Measurements from ENCODE around the gene CAPS.
"Not testable (repeated sequence)": the region's sequence is repeated elsewhere in the genome, so short reads cannot be mapped to it uniquely, and the experiment has no call there.

Gene CAPS

GRCh38 chr19:5958851-5959122 lies 44.7 kb downstream of the CAPS start:
- H3K9me2 ChIP-seq (replicated peaks; ENCODE audit: insufficient read depth, low read length): no peaks in the 10 kb centered on the region
- H3K79me2 ChIP-seq (ENCODE audit: insufficient read depth, low read length): peaks cover 100% of the 10 kb centered on the region
- no peak overlapping the region for H3K27ac ChIP-seq (ENCODE audit: low read depth, low read length)
- no peaks in the 10 kb centered on the region for H3K9me3 ChIP-seq (ENCODE audit: insufficient read depth, low read length)
- peaks cover under 1% of the 10 kb centered on the region; the same call in 1 of the 2 replicates for H3F3A ChIP-seq (ENCODE audit: insufficient read depth)
- H3K4me3 ChIP-seq (ENCODE audit: insufficient read depth, low read length, poor library complexity, severe bottlenecking): no peak overlapping the region
- no peaks in the 10 kb centered on the region for H3K27me3 ChIP-seq (ENCODE audit: low read length)
- no peaks in the 10 kb centered on the region for H3K36me3 ChIP-seq (ENCODE audit: low read length)
- peaks cover 19% of the 10 kb centered on the region for H4K20me1 ChIP-seq (ENCODE audit: low read depth, low read length)
- no peak overlapping the region for H3K9ac ChIP-seq (ENCODE audit: low read length)
- TF ChIP-seq EZH2phosphoT487 (conservative IDR thresholded peaks at IDR 0.05; ENCODE audit: low read length): no peak
- TF ChIP-seq CTCF (IDR thresholded peaks at IDR 0.05; ENCODE audit: insufficient read depth, low read length, poor library complexity, severe bottlenecking): no peak
- no peak overlapping the region for H3K4me2 ChIP-seq (ENCODE audit: low read depth, low read length, poor library complexity, severe bottlenecking)
- no peak overlapping the region for H2AFZ ChIP-seq (ENCODE audit: low read depth, low read length, severe bottlenecking)

- no peak overlapping the region for H3K27ac ChIP-seq (ENCODE audit: low read depth, low read length)
- H3K27me3 ChIP-seq (ENCODE audit: low read length): no peaks in the 10 kb centered on the region
- H4K20me1 ChIP-seq (ENCODE audit: low read depth, low read length): peaks cover 19% of the 10 kb centered on the region
- H3K36me3 ChIP-seq (ENCODE audit: low read length): no peaks in the 10 kb centered on the region
- H2AFZ ChIP-seq (ENCODE audit: low read depth, low read length, severe bottlenecking): no peak overlapping the region
- no peaks in the 10 kb centered on the region for H3K9me3 ChIP-seq (ENCODE audit: insufficient read depth, low read length)
- no peak overlapping the region for H3K4me2 ChIP-seq (ENCODE audit: low read depth, low read length, poor library complexity, severe bottlenecking)
- H3K9me2 ChIP-seq (replicated peaks; ENCODE audit: insufficient read depth, low read length): no peaks in the 10 kb centered on the region
- TF ChIP-seq EZH2phosphoT487 (conservative IDR thresholded peaks at IDR 0.05; ENCODE audit: low read length): no peak
- no peak for TF ChIP-seq CTCF (IDR thresholded peaks at IDR 0.05; ENCODE audit: insufficient read depth, low read length, poor library complexity, severe bottlenecking)
- peaks cover 100% of the 10 kb centered on the region for H3K79me2 ChIP-seq (ENCODE audit: insufficient read depth, low read length)
- no peak overlapping the region for H3K9ac ChIP-seq (ENCODE audit: low read length)
- H3F3A ChIP-seq (ENCODE audit: insufficient read depth): no peaks in the 10 kb centered on the region
- H3K4me3 ChIP-seq (ENCODE audit: insufficient read depth, low read length, poor library complexity, severe bottlenecking): no peak overlapping the region
Measured at GRCh38 chr19:5959260-5960004, 45.4 kb downstream of the CAPS start.

- H4K20me1 ChIP-seq (ENCODE audit: low read depth, low read length): peaks cover 16% of the 10 kb centered on the region
- no peaks in the 10 kb centered on the region for H3K9me3 ChIP-seq (ENCODE audit: insufficient read depth, low read length)
- TF ChIP-seq EZH2phosphoT487 (conservative IDR thresholded peaks at IDR 0.05; ENCODE audit: low read length) (no peak), CTCF (IDR thresholded peaks at IDR 0.05; ENCODE audit: insufficient read depth, low read length, poor library complexity, severe bottlenecking) (no peak)
- H3F3A ChIP-seq (ENCODE audit: insufficient read depth): no peaks in the 10 kb centered on the region
- H2AFZ ChIP-seq (ENCODE audit: low read depth, low read length, severe bottlenecking): no peak overlapping the region
- H3K4me3 ChIP-seq (ENCODE audit: insufficient read depth, low read length, poor library complexity, severe bottlenecking): no peak overlapping the region
- no peaks in the 10 kb centered on the region for H3K27me3 ChIP-seq (ENCODE audit: low read length)
- no peak overlapping the region for H3K27ac ChIP-seq (ENCODE audit: low read depth, low read length)
- no peak overlapping the region for H3K9ac ChIP-seq (ENCODE audit: low read length)
- H3K4me2 ChIP-seq (ENCODE audit: low read depth, low read length, poor library complexity, severe bottlenecking): no peak overlapping the region
- no peaks in the 10 kb centered on the region for H3K9me2 ChIP-seq (replicated peaks; ENCODE audit: insufficient read depth, low read length)
- H3K36me3 ChIP-seq (ENCODE audit: low read length): no peaks in the 10 kb centered on the region
- H3K79me2 ChIP-seq (ENCODE audit: insufficient read depth, low read length): peaks cover 99% of the 10 kb centered on the region
Measured at GRCh38 chr19:5960005-5961001, 46.2 kb downstream of the CAPS start.

GRCh38 chr19:5961641-5961968 lies 47.6 kb downstream of the CAPS start:
- H3F3A ChIP-seq (ENCODE audit: insufficient read depth); H3K9ac ChIP-seq (ENCODE audit: low read length); H3K9me3 ChIP-seq (ENCODE audit: insufficient read depth, low read length); H3K27me3 ChIP-seq (ENCODE audit: low read length); H3K4me3 ChIP-seq (ENCODE audit: insufficient read depth, low read length, poor library complexity, severe bottlenecking); H3K36me3 ChIP-seq (ENCODE audit: low read length); H2AFZ ChIP-seq (ENCODE audit: low read depth, low read length, severe bottlenecking); H3K9me2 ChIP-seq (replicated peaks; ENCODE audit: insufficient read depth, low read length); H3K4me2 ChIP-seq (ENCODE audit: low read depth, low read length, poor library complexity, severe bottlenecking); H3K27ac ChIP-seq (ENCODE audit: low read depth, low read length): not testable (repeated sequence)
- Histone ChIP-seq H4K20me1 (ENCODE audit: low read depth, low read length) (peaks cover 22% of the 10 kb centered on the region), H3K79me2 (ENCODE audit: insufficient read depth, low read length) (peaks cover 99% of the 10 kb centered on the region)

Measured in SU-DHL-6 (cell line).